GM21360 (cell line): ENCODE data around the gene MDK.

ENCODE experiments used
- ATAC-seq: cut with Tn5 transposase; IDR thresholded peaks from one replicate; pipeline ENCODE4 v1.9.1; 2021; ENCODE audit warnings: mild to moderate bottlenecking, moderate library complexity; ENCODE audit not compliant: unreplicated experiment

The MDK gene

DNA sequence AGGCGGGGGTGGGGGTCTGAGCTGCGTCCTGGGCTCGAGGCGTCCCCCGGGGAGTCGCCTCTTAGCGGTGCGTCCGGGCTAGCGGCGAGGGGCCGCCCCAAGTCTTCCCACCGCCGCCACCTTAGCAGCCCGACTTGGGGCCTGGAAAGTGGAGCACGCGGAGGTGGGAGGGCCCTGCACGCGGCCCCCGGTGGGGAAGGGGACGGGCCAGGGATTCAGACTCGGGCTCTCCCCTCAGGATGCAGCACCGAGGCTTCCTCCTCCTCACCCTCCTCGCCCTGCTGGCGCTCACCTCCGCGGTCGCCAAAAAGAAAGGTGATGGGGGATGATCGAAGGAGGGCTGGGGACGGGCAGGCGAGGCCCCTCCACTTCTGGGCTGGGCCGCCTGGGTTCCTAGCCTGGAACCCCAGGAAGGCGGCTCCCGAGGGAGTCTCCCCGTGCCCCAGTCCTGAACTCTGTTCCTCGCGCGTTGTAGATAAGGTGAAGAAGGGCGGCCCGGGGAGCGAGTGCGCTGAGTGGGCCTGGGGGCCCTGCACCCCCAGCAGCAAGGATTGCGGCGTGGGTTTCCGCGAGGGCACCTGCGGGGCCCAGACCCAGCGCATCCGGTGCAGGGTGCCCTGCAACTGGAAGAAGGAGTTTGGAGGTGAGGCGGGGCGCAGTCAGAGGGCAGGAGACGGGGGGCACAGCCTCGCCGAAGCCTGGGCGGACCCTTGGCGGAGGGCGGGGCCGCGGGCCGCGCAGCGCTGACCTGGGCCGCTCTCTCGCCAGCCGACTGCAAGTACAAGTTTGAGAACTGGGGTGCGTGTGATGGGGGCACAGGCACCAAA is 563 bp downstream of the MDK start:
- ATAC-seq = no peak

DNA sequence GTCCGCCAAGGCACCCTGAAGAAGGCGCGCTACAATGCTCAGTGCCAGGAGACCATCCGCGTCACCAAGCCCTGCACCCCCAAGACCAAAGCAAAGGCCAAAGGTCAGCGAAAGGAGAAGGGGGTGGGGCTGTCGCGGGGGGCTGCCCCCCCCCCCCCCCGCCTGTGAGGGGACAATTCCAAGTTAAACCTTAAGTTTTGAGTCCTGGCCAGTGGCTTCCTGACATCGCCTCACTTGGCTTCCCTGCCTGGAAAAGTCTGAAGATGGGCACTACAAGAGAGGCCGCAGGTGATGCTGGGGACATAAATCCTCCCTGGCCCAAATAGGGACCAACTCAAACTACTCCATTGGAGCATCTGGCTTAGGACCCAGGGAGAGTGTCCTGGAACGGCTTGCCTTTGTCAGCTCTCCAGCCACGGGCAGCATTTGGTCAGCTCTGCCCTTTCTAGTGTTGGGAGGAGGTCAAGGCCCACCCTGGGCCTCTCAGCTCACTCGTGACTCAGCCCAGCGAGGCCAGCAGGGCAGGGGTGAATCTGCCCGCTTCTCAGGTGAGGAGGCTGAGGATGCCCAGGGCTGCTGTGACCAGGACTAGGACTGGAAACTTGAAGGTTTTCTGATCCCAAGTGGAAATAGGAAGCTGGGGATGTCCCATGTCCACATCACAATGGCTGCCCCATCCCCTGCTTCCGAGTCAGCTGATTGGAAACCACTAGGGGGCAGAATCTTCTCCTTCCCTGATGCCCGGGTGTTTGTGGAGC is 1.4 kb downstream of the MDK start:
- ATAC-seq = no peak

DNA sequence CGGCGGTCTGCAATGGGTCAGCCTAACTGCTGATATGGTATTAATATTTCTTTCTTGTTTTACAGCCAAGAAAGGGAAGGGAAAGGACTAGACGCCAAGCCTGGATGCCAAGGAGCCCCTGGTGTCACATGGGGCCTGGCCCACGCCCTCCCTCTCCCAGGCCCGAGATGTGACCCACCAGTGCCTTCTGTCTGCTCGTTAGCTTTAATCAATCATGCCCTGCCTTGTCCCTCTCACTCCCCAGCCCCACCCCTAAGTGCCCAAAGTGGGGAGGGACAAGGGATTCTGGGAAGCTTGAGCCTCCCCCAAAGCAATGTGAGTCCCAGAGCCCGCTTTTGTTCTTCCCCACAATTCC is 1.9 kb downstream of the MDK start:
- ATAC-seq = no peak

DNA sequence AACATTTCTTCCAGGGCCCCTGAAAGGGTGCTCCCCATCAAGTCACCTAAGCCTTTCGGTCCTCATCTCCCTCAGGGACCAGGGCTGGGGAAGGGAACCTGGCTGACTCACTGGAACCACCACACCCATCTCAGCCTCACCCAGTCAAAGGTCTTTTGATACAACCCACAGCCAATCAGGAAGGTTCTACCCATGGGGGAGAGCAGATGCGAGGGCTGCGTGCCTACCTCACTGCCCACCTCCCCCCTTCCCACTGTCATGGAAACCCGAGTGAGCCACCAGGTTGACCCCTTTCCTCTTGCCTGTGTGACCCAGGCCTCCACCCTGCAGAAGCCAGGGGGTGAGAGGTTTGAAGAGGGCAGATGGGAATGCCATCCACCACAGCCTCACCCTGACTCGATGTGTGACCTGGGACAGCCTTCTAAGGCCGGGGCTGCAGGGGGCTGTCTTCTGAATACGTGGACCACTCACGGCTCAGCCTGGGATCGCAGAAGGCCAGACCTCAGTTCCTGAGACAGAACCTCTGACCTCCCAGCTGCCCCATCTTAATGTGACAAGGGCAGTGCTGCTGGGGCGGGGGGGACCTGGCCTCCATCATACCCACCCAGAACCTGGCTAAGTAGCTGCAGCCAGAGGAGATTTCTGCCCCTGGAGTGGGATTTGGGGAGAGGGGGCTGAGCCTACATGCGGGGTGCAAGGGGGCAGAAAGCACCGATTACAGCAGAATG is 2.7 kb downstream of the MDK start:
- ATAC-seq = no peak

DNA sequence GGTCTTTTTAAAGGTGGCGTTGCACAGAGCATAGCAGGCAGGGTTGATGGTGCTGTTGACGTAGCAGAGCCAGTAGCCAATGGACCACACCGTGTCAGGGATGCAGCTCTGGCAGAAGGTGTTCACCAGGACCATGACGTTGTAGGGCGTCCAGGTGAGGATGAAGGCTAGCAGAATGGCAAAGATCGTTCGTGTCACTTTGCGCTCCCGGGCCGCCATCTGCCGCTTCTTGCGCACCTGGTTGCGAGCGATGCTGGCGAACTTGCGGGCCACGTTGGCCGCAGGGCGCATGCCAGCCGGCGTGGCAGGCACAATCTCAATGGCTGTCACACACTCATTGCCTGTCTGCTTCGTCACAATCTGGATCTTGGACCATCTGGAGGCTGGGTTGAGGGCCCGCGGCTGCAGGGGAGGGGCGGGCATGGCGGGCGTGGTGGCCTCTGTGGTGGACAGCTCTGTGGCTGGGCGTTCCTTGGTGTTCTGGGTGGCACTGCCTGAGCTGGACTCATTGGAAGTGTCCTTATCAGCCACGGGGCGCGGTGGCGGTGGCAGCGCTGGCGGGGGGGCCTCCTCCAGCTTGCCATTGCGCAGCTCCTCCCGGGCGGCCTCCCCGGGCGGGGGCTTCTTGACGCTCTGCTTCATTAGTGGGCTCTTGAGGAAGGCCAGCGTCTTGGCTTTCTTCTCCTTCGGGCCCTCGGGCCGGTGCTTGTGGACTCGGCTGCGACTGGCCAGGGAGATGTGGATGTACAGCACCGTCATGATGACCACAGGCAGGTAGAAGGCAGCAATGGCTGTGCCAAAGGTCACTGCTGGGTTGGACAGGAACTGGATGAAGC is 3.9 kb downstream of the MDK start:
- ATAC-seq = no peak

DNA sequence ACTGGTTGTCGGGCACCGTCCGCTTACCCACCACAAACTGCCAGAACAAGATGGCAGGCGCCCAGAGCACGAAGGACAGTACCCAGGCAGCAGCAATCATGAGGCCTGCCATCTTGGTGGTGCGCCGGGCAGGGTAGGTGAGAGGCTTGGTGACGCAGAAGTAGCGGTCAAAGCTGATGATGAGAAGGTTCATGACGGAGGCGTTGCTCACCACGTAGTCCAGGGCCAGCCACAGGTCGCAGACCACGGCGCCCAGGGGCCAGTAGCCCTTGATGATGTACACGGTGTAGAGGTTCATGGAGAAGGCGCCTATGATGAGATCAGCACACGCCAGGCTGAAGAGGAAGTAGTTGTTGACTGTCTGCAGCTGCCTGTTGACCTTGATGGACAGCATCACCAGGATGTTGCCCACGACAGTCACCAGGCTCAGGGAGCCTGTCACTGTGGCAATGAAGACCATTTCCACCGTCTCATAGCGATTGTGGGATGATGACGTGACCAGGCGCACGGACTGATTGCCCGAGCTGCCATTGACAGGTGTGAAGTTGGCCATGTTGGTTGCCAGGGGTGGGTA is 4.6 kb downstream of the MDK start:
- ATAC-seq = no peak

DNA sequence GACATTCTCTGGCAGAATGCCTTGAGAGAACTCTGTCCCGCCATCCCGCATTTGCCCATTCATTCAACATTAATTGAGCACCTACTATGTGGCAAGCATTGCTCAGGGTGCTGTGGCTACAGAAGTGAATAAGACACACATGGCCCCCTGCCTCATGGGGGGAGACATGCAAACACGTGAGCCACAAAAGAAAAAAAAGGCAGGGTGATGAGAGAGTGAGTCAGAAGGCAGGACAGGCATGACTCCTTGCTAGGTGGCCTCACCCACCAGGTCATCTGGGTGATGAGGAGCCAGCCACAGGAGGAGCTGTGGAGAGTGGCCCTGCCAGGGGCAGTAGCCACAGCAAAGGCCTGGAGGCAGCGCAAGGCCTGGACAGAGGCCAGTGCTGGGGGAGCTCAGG is 5.2 kb downstream of the MDK start:
- no peak for ATAC-seq

DNA sequence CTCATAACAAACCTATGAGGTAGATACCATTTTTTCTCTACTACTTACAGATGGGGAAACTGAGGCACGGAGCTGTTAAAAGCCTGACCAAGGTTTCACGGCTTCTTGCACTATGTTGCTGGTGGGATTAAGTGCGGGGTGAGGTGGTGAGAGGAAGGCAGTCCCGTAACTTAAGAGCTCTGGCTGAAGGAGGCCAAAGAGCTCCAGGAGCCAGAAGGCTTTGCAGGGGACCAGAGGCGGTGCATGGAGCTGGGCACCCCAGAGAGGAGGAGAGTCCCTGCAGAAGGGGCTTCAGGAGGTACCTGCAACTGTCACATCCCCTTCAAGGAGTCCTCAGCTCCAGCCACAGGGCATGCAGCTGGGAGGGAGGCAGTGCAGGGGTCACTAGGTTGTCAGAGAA is 6.0 kb downstream of the MDK start:
- no peak for ATAC-seq

DNA sequence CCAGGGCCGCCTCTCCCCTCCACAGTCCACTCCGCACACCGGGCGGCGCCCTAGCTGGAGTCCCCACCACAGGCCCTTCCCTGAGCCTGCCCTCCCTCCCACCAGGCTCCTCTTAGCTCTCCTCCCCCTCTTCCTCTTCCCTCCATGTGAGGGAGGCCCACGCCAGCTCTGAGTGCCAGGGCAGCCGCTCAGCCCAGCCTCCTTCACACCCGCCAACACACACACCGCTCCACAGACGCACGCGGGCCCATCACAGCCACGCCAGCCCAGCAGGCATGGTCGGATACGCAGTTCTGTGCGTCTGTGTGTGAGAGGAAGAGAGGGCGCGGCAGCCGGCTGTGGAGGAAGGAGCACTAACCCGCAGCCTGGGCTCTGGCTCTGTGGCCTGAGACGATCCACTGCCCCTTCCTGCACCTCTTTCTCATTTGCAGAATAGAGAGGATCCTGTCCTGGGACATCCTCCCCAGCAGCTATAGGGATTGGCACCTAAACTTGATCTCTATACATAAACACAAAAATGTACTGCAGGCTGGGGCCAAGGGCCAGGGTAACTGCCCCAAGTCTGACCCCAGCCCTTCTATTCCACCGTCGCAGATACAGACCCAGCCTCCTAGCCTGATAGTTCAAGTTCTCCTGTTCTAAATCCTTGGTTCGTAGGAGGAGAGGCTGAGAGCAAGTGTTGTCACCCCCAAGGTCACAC is 6.6 kb downstream of the MDK start:
- ATAC-seq = no peak

DNA sequence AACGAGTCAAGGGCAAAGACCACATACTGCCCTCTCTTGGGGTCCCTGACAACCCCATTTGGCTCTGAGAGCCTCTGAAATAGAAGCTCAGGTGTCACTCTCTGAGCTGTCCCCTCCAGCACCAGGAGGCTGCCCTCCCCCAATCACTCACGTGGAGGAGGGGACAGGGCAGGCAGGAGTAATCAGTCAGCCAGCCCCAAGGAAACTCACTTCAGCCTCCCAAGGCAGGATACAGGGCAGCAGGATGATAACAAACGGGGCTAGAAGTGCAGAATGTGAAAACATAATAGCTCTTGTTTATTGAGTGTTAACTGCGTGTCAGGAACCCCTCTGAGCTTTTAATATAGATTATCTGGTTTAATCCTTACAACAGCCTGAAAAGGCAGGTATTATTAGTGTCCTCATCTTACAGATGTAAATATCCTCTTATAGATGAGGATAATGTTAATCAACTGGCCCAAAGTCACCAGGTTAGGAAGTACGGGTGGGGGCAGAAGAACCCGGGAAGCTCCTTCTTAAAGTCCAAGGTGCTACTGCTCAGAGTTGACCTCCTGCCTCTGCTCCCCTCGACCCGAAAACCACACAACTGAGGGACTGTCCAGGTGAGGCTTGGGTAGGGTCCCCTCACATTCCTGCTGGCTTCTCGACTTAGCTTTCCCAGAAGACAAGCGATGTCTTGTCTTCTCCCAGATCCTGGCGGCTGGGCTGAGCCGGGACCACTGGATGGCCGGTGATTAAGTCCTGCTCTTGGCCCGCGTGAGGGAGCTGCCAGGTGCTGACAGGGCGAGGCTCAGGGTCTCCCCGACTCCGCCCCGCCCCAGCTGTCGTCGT is 7.4 kb downstream of the MDK start:
- no peak for ATAC-seq

DNA sequence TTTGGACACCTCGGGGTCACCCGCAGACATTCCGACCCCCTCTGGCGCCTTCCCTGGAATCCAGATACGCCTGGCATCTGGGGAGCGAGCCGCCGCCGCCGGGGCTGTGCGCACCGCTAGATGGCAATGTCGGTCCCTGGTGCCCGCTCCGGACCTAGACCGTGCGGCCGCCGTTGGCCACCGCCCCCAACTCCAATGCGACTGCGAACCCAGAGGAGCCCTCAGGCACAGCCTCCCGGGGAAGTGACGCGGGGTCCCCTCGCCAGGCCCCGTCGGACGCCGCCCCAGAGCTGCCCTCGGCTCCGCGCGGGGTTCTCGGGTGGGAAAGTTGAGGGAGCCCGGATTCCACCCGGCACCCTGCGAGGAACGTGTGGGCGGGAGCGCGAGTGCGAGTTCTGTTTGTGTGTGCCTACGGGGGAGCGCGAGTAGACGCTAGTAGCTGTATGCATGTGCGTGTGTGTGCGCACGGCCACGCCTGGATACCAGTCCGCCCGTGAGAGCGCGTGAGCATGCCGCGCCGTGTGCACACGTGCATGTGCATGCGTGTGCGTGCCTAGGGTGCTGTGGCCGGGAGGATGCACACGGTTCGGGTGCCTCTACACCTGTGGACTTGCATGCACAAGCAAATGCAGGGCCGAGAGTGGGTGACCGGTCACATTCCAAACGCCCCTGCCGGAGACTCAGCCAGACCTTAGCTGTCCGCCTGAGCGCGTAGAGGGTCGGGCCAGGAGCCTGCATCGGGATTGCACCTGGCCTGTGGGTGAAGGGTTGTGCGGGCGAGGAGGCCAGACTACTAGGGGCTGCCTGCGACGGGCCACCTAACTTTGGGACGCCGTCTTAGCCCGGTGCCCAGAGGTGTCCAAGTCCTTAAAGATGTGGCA is 8.2 kb downstream of the MDK start:
- peak; percentile 33 for ATAC-seq

DNA sequence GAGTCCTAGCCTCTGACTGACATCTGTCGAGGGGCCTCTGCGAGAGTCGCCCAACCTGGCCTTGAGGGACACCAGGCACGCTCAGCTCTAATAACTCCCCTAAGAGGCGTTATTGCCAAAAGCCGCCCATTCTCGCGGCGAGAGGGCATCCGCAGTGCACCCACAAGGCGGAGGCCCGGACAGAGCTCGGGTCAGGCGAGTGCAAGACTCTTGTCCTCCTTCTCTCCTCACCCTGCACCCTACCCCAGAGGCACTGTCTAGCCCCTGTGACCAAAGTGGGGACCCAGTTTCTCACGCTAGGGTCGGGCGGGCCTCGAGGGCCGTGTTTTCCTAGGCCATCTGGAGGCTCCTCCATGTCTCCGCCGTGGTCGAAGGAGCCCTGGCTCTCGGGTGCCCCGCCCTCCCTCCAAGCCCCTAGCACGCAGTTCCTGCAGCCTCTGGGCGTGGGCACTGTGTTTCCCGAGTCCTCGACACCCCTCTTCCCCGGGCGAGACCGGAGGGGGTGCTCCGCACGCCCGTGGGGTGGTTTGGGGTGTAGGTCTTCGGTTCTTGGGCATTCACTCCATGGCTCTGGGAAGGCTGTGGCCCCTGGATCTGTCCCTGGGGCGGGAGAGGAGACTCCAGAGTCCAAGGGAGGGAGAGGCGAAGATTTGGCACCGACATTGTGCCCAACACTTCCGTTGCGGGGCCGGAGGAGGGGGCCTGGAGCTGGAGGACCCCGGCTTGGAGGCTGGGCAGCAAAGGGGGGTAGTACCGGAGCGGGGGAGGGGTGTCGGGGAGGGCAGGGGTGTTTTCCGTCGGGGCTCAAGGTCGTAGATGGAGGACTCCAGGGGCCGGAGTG is 9.1 kb downstream of the MDK start:
- ATAC-seq = no peak

DNA sequence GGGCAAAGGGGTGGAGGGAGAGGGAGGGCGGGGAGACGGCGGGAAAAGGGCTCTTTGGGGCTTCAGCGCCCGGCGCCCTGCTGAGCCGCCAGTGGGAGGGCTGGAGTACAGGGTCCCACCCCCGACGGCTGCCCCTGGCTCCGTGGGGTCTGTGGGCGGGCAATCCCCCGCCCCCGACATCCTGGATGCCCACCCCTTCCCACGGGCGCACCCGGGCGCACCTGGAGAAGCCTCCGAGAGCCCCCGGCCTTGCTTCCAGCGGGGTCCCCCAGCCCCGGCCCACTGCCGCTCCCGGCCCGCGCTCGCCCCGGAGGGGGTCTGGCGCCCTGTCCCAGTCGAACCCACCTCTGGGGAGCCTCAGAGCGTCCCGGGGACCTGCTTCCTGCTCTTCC is 9.7 kb downstream of the MDK start:
- ATAC-seq = no peak

DNA sequence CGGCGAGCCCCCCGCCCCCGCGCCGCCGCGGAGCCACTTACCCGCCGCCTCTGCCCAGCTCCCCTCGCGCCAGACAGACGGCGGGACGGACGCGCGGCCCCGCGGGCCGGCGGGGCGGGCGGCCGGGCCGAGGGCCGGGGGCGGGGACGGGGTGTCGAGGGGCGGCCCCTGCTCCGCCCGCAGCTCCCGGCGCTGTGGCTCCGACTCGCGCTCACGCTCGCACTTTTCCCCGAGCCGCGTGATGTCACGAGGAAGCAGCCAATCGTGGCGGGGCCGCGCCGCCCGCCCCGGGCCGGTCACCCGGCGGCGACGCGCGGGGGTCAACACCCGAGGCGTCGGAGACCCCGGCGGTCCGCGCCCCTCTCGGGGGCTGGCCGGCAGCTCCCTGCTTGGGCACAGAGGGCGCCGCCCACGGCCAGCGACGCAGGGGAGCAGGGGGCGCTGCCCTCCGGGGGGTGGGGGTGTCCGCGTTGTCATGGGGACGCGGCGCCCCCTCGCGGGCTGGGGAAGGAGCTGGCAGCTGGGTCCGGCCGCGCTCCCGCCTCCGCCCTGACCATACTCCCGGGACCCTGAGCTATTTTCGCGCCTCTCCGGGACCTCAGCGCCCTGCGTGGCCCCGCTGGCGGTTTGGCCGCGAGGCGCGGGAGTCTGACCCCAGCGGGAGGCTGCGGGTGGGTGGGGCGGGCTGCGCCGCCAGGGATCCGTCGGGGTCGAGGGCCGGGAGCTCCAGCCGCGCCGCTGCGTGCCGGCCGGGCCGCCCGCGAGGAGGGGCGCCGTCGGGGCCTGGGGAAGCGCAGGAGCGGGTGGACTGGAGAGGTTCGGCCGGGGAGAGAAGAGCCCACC is 10.3 kb downstream of the MDK start, which contains the start of gene CHRM4:
CHRM4 (minus strand) TSS at position 199 of the 843 bp plus-strand sequence. CDS start 5,219 bp downstream, outside the sequence.
- no peak for ATAC-seq

DNA sequence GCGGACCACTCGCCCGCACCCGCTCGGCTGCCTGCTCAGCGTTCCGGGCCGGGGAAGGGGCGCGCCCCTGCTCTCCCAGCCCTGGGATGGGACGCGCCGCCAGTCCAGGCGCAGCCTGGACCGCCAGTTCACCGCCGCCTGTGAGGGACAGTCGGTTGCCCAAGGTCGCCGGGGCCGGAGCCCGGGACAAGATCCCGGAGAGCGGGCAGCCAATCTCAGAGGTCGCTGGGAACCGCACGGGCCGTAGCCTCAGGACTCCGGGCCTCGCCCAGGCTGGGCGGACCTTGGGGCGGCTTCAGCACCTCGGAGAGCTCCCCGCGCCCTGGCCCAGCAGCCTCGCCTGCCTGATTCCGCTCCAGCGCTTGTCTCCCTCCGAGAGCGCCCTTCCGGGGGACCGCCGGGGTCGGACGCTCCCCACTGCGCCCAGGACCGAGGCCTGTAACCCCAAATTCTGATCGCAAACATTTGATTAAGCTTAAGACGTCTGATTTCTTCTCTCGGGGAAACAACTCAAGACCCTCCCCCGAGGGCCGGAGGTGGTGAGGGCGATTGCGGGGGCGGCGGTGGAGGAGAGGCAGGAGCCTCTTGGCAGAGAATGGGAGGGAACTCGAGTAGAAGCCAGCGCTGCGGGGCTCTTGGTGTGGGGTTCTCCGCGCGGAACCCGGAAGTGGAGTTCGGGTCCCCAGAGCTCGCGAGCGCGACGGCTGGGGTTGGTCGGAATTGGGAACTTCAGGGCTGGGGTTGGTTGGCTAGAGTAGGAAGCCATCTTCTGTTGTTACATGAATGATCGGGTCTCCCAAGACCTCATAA is 11.2 kb downstream of the MDK start:
- peak; percentile 46 for ATAC-seq
